NCI-H1105 treated with DMSO at 0.1 percent for 48 hours (cell line): ENCODE data around the gene ADK.

Experiments used
- DNase-seq: peaks from one replicate; lab custom pipeline; 2025; lab: John Stamatoyannopoulos, UW

Gene ADK

GRCh38 chr10:74361678-74362077, 210.7 kb downstream of the ADK start:
- DNase-seq: no peak

GRCh38 chr10:74363727-74364126, 212.7 kb downstream of the ADK start:
- DNase-seq: no peak

DNA sequence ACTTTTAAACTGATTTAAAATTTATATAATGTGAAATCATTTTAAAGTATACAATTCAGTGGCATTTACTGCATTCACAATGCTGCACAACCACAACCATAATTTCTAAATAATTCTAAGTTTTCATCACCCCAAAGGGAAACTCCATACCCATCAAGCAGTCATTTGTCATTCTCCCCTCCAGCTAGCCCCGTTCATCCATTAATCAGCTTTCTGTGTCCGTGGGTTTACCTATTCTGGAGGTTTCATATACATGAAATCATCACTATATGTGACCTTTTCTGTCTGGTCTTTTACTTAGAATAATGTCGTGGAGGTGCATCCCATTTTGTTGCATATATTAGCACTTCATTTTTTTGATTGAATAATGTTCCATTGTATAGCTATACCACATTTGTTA, 214.1 kb downstream of the ADK start:
- DNase-seq: no peak

DNA sequence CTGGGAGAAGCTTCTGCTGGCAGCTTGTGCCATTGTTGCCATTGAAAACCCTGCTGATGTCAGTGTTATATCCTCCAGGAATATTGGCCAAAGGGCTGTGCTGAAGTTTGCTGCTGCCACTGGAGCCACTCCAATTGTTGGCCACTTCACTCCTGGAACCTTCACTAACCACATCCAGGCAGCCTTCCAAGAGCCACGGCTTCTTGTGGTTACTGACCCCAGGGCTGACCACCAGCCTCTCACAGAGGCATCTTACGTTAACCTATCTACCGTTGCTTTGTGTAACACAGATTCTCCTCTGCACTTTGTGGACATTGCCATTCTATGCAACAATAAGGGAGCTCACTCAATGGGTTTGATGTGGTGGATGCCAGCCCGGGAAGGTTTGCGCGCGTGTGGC, 220.7 kb downstream of the ADK start:
- no peak for DNase-seq

DNA sequence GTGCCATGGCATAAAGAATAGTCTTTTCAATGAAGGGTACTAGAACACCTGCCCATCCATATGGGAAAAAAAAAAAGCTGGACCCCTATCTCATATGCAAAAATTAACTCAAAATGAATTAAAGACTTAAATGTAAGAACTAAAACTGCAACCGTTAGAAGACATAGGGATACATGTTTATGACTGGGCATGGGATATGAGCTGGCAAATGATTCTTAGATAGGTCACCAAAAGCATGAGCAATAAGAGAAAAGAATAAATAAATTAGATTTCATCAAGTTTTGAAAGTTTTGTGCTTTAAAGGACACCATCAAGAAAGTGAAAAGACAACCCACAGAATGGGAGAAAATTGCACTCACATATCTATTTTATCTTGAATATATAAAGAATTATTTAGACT, 222.0 kb downstream of the ADK start:
- DNase-seq: no peak

GRCh38 chr10:74377476-74377875, 226.5 kb downstream of the ADK start:
- DNase-seq: no peak

- DNase-seq: no peak
These were observed 228.5 kb downstream of the ADK start for GRCh38 chr10:74379474-74379873.

GRCh38 chr10:74380795-74381194, 229.8 kb downstream of the ADK start:
- no peak for DNase-seq

DNA sequence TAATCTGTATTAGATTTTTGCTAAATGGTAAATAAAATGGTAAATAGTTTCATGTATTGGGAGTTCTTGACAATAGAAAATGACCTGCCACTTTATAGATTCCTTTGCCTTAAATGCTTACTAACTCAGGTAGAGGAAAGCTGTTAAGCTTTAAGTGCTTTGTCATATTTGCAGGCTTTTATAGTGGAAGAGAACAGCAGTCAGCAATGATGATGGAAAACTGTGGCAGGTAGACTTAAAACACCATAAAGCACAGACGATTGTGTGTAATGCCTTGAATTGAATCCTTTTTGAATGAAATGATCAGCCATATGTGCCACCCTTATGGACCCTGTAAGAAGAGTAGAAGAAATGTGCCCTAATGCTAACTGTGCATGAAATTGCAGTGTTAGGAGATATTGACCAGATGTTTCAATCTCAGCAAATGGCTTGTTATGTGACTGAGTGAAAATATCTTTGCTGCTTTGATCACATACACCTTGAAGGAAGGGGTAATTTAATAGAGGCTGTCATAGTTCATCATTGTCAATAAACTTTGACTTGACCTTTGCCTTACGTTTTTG, 230.4 kb downstream of the ADK start:
- DNase-seq: no peak

DNA sequence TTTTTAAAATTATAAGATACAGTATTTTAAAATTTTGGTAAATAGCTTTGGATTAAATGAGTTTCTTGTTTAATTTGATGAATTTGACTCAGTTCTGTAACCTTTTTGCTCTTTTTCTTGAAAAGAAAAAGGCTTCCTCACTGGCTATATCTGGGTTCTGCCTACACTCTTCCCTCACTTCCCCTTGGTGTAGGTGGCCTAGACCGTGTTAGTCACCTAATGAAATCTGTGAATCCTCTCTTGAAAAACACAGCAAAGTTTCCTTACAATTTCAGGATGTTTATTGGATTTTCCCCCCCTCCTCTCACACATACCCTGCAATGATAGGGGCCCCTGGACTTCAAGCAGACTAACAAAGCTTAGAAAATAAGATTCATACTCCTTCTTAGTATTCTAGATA, 231.6 kb downstream of the ADK start:
- DNase-seq: no peak

- DNase-seq: no peak
These were observed 232.6 kb downstream of the ADK start for GRCh38 chr10:74383642-74384041.

GRCh38 chr10:74384615-74385183, 233.7 kb downstream of the ADK start:
- no peak for DNase-seq

DNA sequence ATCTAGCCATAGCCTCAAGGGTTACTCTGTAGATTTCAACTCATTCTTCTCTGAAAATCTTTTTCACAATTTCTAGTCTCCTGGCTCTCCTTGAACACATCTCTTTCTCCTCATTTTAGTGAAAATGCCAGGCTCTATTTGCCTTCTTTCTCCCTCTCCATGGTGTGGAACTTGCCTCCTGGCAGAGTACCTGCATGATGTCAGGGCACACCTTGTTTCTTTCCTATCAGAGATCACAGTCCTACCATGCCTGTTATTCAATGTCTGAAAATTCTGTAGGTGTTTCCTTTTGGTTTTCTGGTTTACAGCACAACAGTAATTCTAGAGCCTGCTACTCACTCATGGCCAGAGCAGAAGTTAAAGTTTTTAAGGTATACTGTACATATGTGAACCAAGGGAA, 237.8 kb downstream of the ADK start:
- no peak for DNase-seq

DNA sequence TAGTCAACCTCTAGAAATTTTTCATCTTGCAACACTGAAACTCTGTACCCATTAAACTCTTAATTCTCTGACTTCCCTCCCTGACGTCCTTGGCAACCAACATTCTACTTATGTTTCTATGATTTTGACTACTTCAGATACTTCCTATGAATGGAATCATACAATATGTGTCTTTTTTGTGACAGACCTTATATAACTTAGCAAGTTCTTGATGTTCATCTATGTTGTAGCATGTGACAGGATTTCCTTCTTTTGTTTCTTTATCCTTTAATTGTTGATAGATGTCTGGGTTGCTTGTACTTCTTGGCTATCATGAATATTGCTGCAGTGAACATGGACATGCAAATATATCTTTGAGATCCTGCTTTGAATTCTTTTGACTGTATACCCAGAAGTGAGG, 240.8 kb downstream of the ADK start:
- no peak for DNase-seq

DNA sequence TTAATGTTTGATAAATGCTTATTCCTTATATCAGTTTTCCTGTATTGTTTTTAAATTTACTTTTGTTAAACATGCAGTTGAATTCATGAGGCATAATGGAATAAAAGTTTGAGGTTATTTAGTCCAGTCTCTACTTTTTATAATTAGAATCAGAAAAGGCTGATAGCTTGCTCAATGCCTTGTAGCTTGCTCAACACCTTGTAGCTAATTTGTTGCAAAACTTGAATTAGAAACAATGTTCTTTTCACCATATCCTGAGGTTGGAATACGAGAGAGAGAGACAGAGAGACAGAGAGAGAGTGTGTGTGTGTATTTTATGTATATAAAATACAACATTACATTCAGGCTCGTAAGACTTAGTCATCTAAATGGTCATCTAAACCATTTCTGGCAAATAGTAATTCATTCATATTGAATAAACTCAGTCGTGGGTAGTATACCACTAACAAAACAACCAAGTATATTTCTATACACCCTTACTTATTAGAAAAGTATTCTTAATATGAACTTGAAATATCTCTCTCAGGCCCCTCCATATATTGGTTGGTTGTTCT, 243.5 kb downstream of the ADK start:
- DNase-seq: no peak

DNA sequence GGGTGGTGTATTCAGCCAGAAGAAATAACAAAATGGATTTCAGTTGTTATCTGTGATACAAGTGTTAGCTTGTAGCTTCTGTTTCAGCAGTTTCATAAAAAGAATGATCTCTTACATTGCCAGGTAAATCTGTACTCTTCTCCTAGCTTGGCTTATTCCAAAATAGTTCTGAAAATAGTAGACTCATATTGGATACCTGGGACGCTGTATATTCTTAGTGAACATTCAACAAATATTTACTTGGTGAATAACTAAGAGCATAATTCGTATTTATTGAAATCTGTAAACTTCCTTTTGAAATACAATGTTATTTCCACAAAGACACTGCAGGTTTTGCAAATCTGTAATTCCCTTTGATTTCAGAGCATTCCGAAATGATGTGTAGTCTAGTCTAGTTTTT, 249.2 kb downstream of the ADK start:
- DNase-seq: no peak

DNA sequence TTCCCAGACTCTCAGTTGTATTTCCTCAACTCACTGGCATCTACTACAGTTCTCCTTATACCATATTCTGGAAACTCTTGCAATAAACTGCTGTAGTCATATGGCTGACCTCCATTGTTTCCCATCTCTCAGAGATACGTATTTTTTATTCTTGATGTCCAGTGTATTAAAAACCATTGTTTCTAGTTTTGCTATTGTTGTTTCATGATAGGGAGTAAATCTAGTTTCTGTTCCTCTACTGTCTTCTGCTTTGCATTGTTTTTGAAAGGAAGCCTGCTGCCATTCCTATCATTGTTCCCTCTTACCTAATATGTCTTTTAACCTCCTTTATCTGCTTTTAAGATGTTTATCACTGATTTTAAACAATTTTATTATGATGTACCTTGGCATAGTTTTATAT, 255.0 kb downstream of the ADK start:
- DNase-seq: no peak

DNA sequence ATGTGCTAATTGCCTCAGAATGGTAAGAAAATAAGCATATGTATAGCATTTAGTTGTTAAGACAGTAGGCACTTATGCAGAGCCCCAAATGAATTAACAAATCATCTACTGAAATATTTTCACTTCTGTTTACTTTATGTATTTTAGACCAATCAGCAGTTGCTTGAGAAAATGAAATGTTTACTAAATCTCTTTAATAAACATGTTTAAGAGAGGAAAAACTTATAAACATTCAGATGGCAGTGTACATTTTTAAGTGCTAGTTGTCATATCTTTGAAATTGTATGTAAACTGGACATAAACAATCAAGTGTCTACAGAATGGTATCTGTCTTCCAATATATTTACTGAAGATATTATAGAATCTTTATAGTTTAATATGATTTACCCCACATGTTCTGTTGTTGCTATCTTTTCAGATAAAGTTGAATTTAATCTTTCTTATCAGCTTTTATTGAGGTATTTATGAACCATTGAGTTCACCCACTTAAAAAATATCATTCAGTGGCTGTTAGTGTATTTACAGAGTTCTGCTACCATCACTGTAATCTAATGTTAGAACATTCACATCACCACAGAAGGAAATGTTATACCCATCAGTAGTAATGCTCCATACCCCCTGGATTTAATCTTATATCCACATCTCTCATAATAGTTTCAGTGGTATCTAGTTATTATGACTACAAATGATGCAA, 264.3 kb downstream of the ADK start:
- no peak for DNase-seq

GRCh38 chr10:74417397-74417796, 266.4 kb downstream of the ADK start:
- DNase-seq: no peak

DNA sequence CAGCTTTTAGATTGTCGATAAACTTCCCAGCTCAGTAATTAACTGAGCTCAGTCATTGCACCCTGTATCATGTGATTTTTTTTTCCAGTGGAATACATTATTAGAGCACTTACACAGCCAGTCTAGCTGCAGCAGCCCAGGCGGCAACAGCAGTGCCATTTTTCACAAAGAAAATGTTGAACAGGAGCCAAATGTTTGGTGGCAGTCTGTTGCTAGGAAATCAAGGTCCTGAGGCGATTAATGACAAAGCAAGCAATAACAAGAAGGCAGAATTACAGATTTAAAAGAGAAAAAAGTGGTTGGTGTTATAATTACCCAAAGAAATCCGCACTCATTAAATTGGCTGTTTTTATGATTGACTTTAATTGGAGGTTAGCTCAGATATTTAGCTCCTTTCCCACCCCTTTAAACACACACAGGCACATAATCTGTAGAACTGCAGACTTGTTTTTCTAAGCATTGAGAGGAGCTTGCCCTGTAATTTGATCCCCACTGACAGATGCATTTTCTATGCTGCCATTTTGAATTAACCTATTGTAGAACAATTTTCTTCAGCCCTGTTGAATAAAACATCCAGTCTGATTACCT, 267.4 kb downstream of the ADK start:
- DNase-seq: peak; percentile 98

GRCh38 chr10:74419491-74419951, 268.5 kb downstream of the ADK start:
- peak; percentile 25 for DNase-seq

GRCh38 chr10:74419958-74420375, 268.9 kb downstream of the ADK start:
- DNase-seq: no peak

GRCh38 chr10:74424565-74424964, 273.5 kb downstream of the ADK start:
- no peak for DNase-seq
